HepG2 (cell line): ENCODE measurements around the gene COLEC12. TPM values are rescaled to one million over a fixed set of nuclear protein-coding genes. Genes with fewer than 3 reads are reported as not detected.

ENCODE experiments used
- ATAC-seq: fragments of 200-7000 bp; cut with Tn5 transposase; 3 replicates; pipeline ENCODE4 v1.9.1; 2020; ENCODE audit warnings: mild to moderate bottlenecking, moderate library complexity
- BruUV-seq: library from RNA; stranded (reverse); fragments of 400-500 nt; replicated peaks from 2 replicates; lab custom pipeline; 2021; lab: Mats Ljungman, UMichigan
- CTCF ChIA-PET: fragments of 300-600 bp; formaldehyde crosslinking; extraction: SDS; loops from one replicate; lab custom pipeline; 2021; ENCODE audit warnings: low total read pairs, inconsistent platforms, low intra/inter-chr PET ratio; lab: Yijun Ruan, JAX
- POLR2A ChIA-PET: fragments of 350-600 bp; sonication (Branson Sonifier 250); formaldehyde crosslinking; loops from one replicate; lab custom pipeline; 2020; ENCODE audit warnings: antibody characterized with exemption, inconsistent platforms; lab: Yijun Ruan, JAX
- DNase-seq: peaks from one replicate; pipeline ENCODE4 v3.0.0-alpha.2; 2015; ENCODE audit warnings: low spot score
- FAIRE-seq: peaks from 3 replicates; lab custom pipeline; 2011; peaks lifted over from hg19 to GRCh38; lab: Jason Lieb, UNC
- H2AFZ ChIP-seq: one replicate; pipeline ENCODE4 v1.6.1; 2011; ENCODE audit warnings: low read length, inconsistent platforms
- H3K27ac ChIP-seq: fragments of 300-600 bp; 3 replicates; pipeline ENCODE4 v1.8.0; 2011; ENCODE audit warnings: mixed run types, mild to moderate bottlenecking, mixed read lengths, low read length, inconsistent platforms; ENCODE audit not compliant: insufficient read depth; ENCODE audit errors: extremely low read length
- H3K27me3 ChIP-seq, 2 experiments: fragments of 200-600 bp in 1 of 2; 2 replicates in 1 of 2; 3 replicates in 1 of 2; pipeline versions ENCODE4 v1.6.0 to v1.8.0; 2011; ENCODE audit warnings: low read length in 2 of 2, mild to moderate bottlenecking in 2 of 2, moderate library complexity in 2 of 2, inconsistent platforms in 1 of 2; ENCODE audit not compliant: insufficient read depth in 2 of 2, control insufficient read depth in 1 of 2
- H3K36me3 ChIP-seq, 2 experiments: fragments of 200-600 bp in 1 of 2; replicated peaks in 1 of 2; 2 replicates in 1 of 2; 3 replicates in 1 of 2; pipeline versions ENCODE4 v1.5.1 to v1.8.0; 2011; ENCODE audit warnings: low read length in 2 of 2, inconsistent platforms in 1 of 2; ENCODE audit not compliant: insufficient read depth in 2 of 2, control insufficient read depth in 1 of 2
- H3K4me1 ChIP-seq: 2 replicates; pipeline ENCODE4 v1.5.1; 2012; ENCODE audit warnings: low read length, inconsistent platforms; ENCODE audit not compliant: insufficient read depth
- H3K4me2 ChIP-seq: 2 replicates; pipeline ENCODE4 v1.6.0; 2011; ENCODE audit warnings: low read depth, low read length, inconsistent platforms
- H3K4me3 ChIP-seq, 3 experiments: fragments of 200-600 bp in 1 of 3; sonication (generic), shearing (Covaris generic) in 1 of 3; replicated peaks in 1 of 3; 2 replicates each; pipeline ENCODE4 v1.5.1; 2011 to 2016; ENCODE audit warnings: low read length in 3 of 3, inconsistent platforms in 2 of 3, low read depth in 2 of 3, mild to moderate bottlenecking in 2 of 3, control low read depth in 1 of 3, mixed read lengths in 1 of 3; ENCODE audit not compliant: insufficient read depth in 1 of 3
- H3K79me2 ChIP-seq: one replicate; pipeline ENCODE4 v1.6.1; 2011; ENCODE audit warnings: low read length, inconsistent platforms; ENCODE audit not compliant: insufficient read depth
- H3K9ac ChIP-seq: 2 replicates; pipeline ENCODE4 v1.6.0; 2011; ENCODE audit warnings: mild to moderate bottlenecking, low read depth, low read length, inconsistent platforms; ENCODE audit not compliant: insufficient read depth
- H3K9me3 ChIP-seq: 2 replicates; pipeline ENCODE4 v1.5.1; 2012; ENCODE audit warnings: mild to moderate bottlenecking, low read length
- H4K20me1 ChIP-seq: 2 replicates; pipeline ENCODE4 v1.6.0; 2011; ENCODE audit warnings: inconsistent platforms, mild to moderate bottlenecking, low read length, moderate library complexity; ENCODE audit not compliant: insufficient read depth
- FOXA1 ChIP-seq, 2 experiments: fragments of 450-650 bp in 1 of 2; sonication (generic) in 1 of 2; formaldehyde crosslinking in 1 of 2; IDR thresholded peaks; 2 replicates each; pipeline versions ENCODE4 v1.4.0 to v1.6.1; 2016 to 2020; ENCODE audit warnings: missing genetic modification reagents in 1 of 2
- GATAD1 ChIP-seq: IDR thresholded peaks from 2 replicates; pipeline ENCODE4 v1.6.1; 2016; ENCODE audit warnings: missing genetic modification reagents, missing compliant biosample characterization
- IRF2 ChIP-seq: IDR thresholded peaks from 2 replicates; pipeline ENCODE4 v1.6.1; 2018; ENCODE audit warnings: missing genetic modification reagents, missing compliant biosample characterization
- JUN ChIP-seq: sonication (generic); formaldehyde crosslinking; IDR thresholded peaks from 2 replicates; pipeline ENCODE4 v1.4.0; 2020; ENCODE audit warnings: mild to moderate bottlenecking, missing genetic modification reagents
- JUND ChIP-seq: sonication (generic); formaldehyde crosslinking; IDR thresholded peaks from 2 replicates; pipeline ENCODE4 v1.8.0; 2022; ENCODE audit warnings: mild to moderate bottlenecking, missing genetic modification reagents
- MIER3 ChIP-seq: IDR thresholded peaks from 2 replicates; pipeline ENCODE4 v1.6.1; 2016; ENCODE audit warnings: missing compliant biosample characterization, borderline replicate concordance
- NR2F1 ChIP-seq, 2 experiments: fragments of 450-650 bp in 1 of 2; formaldehyde crosslinking in 1 of 2; IDR thresholded peaks; 2 replicates each; pipeline versions ENCODE4 v1.5.0 to v1.6.1; 2016 to 2020; ENCODE audit warnings: mild to moderate bottlenecking in 1 of 2, missing compliant biosample characterization in 1 of 2, missing genetic modification reagents in 1 of 2, moderate library complexity in 1 of 2
- THAP11 ChIP-seq: IDR thresholded peaks from 2 replicates; pipeline ENCODE4 v1.6.1; 2016; ENCODE audit warnings: missing biosample characterization, missing genetic modification reagents
- THYN1 ChIP-seq: sonication (generic); formaldehyde crosslinking; IDR thresholded peaks from 2 replicates; pipeline ENCODE4 v1.8.1; 2023; ENCODE audit warnings: low read depth, mild to moderate bottlenecking, moderate library complexity, missing genetic modification reagents, borderline replicate concordance
- ZNF850 ChIP-seq: sonication (generic); formaldehyde crosslinking; conservative IDR thresholded peaks from 2 replicates; pipeline ENCODE4 v1.9.0; 2021; ENCODE audit warnings: mild to moderate bottlenecking, missing genetic modification reagents
- WGBS: methylation state at CpG from one replicate; pipeline ENCODE4 v1.1.6; 2017; ENCODE audit warnings: low lambda C conversion rate; 5-methylcytosine and 5-hydroxymethylcytosine counted together
- in situ Hi-C: cut with HindIII; loops from 2 replicates; pipeline ENCODE4 v1.10.0; 2017; ENCODE audit warnings: low pct_unique_long_range_greater_than_20kb; ENCODE audit not compliant: extremely low pct_ligation_motif_present
- intact Hi-C: fragments of 100-400 bp; cut with micrococcal nuclease; formaldehyde crosslinking; loops from one replicate; pipeline ENCODE4 v1.10.0; 2022; ENCODE audit not compliant: unreplicated experiment
- polyA plus RNA-seq, 8 experiments: library from polyadenylated mRNA; depleted of rRNA in 3 of 8; stranded (reverse) in 7 of 8; unstranded in 1 of 8; fragments of >200 nt; fragmentation: Illumina TruSeq in 4 of 8; extraction: Trizol in 4 of 8; gene quantifications; 2 replicates each; pipeline versions ENCODE4 v1.2.1 to v1.2.3, GENCODE V29; 2011 to 2016; ENCODE audit warnings: low read depth in 4 of 8, missing spikeins in 1 of 8, mixed read lengths in 1 of 8; ENCODE audit not compliant: insufficient read depth in 1 of 8
- total RNA-seq, 5 experiments: library from RNA; depleted of rRNA; stranded (reverse); fragments of >200 nt; fragmentation: Illumina TruSeq; extraction: Trizol; gene quantifications; 2 replicates each; pipeline ENCODE4 v1.2.3, GENCODE V29; 2016; ENCODE audit warnings: low read depth in 1 of 5
- TF ChIP-seq, protein P1 (sequence below): IDR thresholded peaks from 2 replicates; pipeline ENCODE4 v1.6.1; 2012; ENCODE audit warnings: low read depth, low read length, improper control_type of control experiment
- TF ChIP-seq, protein P2 (sequence below): sonication (generic); formaldehyde crosslinking; IDR thresholded peaks from 2 replicates; pipeline ENCODE4 v1.5.0; 2020; ENCODE audit warnings: missing genetic modification reagents
- TF ChIP-seq, protein P3 (sequence below): sonication (generic); formaldehyde crosslinking; IDR thresholded peaks from 2 replicates; pipeline ENCODE4 v1.4.0; 2020; ENCODE audit warnings: missing genetic modification reagents

Gene COLEC12
- total and polyA plus RNA-seq, 2 of the 13 experiments (the other 11 are each of a cell fraction or from before 2014, with no cell fraction given), result 0.02 to 0.11 TPM

DNA sequence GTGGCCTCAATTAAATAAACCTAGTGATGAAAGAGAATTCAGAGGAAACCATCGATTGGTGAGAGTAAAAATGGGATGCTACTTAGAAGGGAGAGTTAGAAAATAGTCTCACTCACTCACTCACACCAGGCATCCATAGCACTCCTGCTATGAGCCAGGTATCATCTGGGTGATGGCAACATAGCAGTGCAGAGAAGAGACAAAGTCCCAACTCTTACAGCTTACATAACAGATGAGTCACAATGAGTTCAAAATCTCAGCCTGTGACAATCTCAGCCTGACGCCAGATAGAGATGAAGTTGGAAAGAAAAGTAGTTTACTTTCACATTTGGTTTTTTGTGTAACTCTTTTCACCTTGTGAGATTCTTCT is 177.3 kb downstream of the COLEC12 start:
- ChIA-PET POLR2A (interaction anchor here (1.0 kb wide), 1 partner anchor 38 kb away, joined by 3 read pairs; no protein-coding TSS in a partner anchor), CTCF (no interaction called here)
- peak overlapping the region; percentile 31; the same call in 1 of the 2 replicates for H3K4me2 ChIP-seq
- H3K9ac ChIP-seq, result no peak overlapping the region
- no peak overlapping the region for H2AFZ ChIP-seq
- peaks cover 25% of the 10 kb centered on the region for H3K4me1 ChIP-seq
- ATAC-seq, result peak; percentile 92
- WGBS, result 0% methylated on average over 2 of the region's 2 CpGs
- no peaks in the 10 kb centered on the region for H3K9me3 ChIP-seq
- H3K79me2 ChIP-seq, result no peaks in the 10 kb centered on the region
- H3K27ac ChIP-seq, result no peak overlapping the region
- H4K20me1 ChIP-seq, result no peaks in the 10 kb centered on the region
- peak; percentile 92 for FAIRE-seq
- peak; percentile 87 for DNase-seq
- no peak overlapping the region for H3K4me3 ChIP-seq
- BruUV-seq, result no TSS peak
- in situ Hi-C loops (no loop called here), intact Hi-C loops (loop anchor here (1.0 to 5.0 kb wide), 3 partner anchors 40 to 154 kb away; no protein-coding TSS in a partner anchor)
- no peaks in the 10 kb centered on the region for H3K27me3 ChIP-seq
- no peaks in the 10 kb centered on the region for H3K36me3 ChIP-seq
- no peak for TF ChIP-seq ZNF850
- TF ChIP-seq, protein P1, sequence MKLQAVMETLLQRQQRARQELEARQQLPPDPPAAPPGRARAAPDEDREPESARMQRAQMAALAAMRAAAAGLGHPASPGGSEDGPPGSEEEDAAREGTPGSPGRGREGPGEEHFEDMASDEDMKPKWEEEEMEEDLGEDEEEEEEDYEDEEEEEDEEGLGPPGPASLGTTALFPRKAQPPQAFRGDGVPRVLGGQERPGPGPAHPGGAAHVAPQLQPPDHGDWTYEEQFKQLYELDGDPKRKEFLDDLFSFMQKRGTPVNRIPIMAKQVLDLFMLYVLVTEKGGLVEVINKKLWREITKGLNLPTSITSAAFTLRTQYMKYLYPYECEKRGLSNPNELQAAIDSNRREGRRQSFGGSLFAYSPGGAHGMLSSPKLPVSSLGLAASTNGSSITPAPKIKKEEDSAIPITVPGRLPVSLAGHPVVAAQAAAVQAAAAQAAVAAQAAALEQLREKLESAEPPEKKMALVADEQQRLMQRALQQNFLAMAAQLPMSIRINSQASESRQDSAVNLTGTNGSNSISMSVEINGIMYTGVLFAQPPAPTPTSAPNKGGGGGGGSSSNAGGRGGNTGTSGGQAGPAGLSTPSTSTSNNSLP, result peak; percentile 35; the same call in 1 of the 2 replicates
- TF ChIP-seq, protein P2, sequence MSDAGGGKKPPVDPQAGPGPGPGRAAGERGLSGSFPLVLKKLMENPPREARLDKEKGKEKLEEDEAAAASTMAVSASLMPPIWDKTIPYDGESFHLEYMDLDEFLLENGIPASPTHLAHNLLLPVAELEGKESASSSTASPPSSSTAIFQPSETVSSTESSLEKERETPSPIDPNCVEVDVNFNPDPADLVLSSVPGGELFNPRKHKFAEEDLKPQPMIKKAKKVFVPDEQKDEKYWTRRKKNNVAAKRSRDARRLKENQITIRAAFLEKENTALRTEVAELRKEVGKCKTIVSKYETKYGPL, result peak; percentile 93
- TF ChIP-seq GATAD1 (CRISPR knock-in tag), result 0 out of 2 replicates have a peak, but pooled peaks have one; percentile 25
- 0 out of 2 replicates have a peak, but pooled peaks have one; percentile 30 for TF ChIP-seq MIER3 (CRISPR knock-in tag)
- 0 out of 2 replicates have a peak, but pooled peaks have one; percentile 28 for TF ChIP-seq THAP11 (CRISPR knock-in tag)
- peak; percentile 64; the same call in 1 of the 2 replicates for TF ChIP-seq IRF2
- peak; percentile 97 for TF ChIP-seq JUND (CRISPR knock-in tag)
- TF ChIP-seq NR2F1 (CRISPR knock-in tag; IDR thresholded peaks at IDR 0.05), result 0 out of 4 replicates have a peak, but pooled peaks of 1 of the 2 experiments have one; percentile 21
- TF ChIP-seq JUN (CRISPR knock-in tag), result 0 out of 2 replicates have a peak, but pooled peaks have one; percentile 77
- no peak for TF ChIP-seq THYN1 (CRISPR knock-in tag)
- TF ChIP-seq, protein P3, sequence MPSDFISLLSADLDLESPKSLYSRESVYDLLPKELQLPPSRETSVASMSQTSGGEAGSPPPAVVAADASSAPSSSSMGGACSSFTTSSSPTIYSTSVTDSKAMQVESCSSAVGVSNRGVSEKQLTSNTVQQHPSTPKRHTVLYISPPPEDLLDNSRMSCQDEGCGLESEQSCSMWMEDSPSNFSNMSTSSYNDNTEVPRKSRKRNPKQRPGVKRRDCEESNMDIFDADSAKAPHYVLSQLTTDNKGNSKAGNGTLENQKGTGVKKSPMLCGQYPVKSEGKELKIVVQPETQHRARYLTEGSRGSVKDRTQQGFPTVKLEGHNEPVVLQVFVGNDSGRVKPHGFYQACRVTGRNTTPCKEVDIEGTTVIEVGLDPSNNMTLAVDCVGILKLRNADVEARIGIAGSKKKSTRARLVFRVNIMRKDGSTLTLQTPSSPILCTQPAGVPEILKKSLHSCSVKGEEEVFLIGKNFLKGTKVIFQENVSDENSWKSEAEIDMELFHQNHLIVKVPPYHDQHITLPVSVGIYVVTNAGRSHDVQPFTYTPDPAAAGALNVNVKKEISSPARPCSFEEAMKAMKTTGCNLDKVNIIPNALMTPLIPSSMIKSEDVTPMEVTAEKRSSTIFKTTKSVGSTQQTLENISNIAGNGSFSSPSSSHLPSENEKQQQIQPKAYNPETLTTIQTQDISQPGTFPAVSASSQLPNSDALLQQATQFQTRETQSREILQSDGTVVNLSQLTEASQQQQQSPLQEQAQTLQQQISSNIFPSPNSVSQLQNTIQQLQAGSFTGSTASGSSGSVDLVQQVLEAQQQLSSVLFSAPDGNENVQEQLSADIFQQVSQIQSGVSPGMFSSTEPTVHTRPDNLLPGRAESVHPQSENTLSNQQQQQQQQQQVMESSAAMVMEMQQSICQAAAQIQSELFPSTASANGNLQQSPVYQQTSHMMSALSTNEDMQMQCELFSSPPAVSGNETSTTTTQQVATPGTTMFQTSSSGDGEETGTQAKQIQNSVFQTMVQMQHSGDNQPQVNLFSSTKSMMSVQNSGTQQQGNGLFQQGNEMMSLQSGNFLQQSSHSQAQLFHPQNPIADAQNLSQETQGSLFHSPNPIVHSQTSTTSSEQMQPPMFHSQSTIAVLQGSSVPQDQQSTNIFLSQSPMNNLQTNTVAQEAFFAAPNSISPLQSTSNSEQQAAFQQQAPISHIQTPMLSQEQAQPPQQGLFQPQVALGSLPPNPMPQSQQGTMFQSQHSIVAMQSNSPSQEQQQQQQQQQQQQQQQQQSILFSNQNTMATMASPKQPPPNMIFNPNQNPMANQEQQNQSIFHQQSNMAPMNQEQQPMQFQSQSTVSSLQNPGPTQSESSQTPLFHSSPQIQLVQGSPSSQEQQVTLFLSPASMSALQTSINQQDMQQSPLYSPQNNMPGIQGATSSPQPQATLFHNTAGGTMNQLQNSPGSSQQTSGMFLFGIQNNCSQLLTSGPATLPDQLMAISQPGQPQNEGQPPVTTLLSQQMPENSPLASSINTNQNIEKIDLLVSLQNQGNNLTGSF (CRISPR knock-in tag), result no peak
- no peak for TF ChIP-seq FOXA1 (IDR thresholded peaks at IDR 0.05)
- 0 out of 2 replicates have a peak, but pooled peaks have one; percentile 20 for TF ChIP-seq FOXA1 (CRISPR knock-in tag; IDR thresholded peaks at IDR 0.05)
